Activated naive CD8-positive, alpha-beta T cell (primary cell): Measurements from ENCODE around the gene CAMTA1.

Source experiments
- H3K27ac Mint-ChIP-seq: one replicate; pipeline ENCODE4 v1.8.0; 2021; ENCODE audit warnings: mixed read lengths
- H3K27me3 Mint-ChIP-seq: one replicate; pipeline ENCODE4 v1.8.0; 2021; ENCODE audit warnings: mixed read lengths
- H3K36me3 Mint-ChIP-seq: one replicate; pipeline ENCODE4 v1.8.0; 2021; ENCODE audit warnings: mixed read lengths
- H3K4me1 Mint-ChIP-seq: one replicate; pipeline ENCODE4 v1.8.0; 2021; ENCODE audit warnings: low read depth, mixed read lengths
- H3K4me3 Mint-ChIP-seq: one replicate; pipeline ENCODE4 v1.8.0; 2021; ENCODE audit warnings: mild to moderate bottlenecking, mixed read lengths
- H3K9me3 Mint-ChIP-seq: one replicate; pipeline ENCODE4 v1.8.0; 2021; ENCODE audit warnings: low read depth, mixed read lengths

Gene CAMTA1

DNA sequence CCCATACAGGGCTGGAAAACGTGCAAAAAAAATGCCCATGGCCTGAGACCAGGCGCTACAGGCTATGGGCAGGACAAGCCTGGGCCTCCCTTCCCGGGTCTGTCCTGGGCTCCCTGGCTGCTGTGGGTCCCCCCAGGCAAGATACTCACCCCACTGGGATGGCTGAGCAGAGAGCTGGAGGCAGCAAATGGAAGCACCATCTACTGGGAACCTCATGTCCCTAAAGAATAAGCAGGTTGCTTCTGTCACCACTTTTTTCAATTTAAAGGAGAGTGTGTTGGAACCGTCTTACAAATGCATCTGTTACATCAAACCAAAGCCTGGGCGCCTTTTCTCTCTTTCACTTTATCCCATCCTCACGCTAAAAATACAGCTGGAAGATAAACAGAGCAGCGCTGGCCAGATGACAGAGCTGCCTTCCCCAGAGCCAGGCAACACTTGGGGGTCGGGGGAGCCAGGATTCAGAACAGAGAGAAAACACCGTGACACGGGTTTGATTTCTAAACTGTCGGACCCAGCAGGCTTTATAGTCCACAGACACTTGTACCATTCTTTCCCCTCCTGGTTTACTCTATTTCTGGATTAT is 723.8 kb downstream of the CAMTA1 start:
- Mint-ChIP-seq H3K36me3 (no peaks in the 10 kb centered on the region), H3K27me3 (no peaks in the 10 kb centered on the region), H3K4me1 (no peaks in the 10 kb centered on the region), H3K9me3 (no peaks in the 10 kb centered on the region), H3K27ac (no peak overlapping the region), H3K4me3 (no peak overlapping the region)

GRCh38 chr1:7509598-7509997 is 724.3 kb downstream of the CAMTA1 start:
- H3K4me3 Mint-ChIP-seq, result no peak overlapping the region

DNA sequence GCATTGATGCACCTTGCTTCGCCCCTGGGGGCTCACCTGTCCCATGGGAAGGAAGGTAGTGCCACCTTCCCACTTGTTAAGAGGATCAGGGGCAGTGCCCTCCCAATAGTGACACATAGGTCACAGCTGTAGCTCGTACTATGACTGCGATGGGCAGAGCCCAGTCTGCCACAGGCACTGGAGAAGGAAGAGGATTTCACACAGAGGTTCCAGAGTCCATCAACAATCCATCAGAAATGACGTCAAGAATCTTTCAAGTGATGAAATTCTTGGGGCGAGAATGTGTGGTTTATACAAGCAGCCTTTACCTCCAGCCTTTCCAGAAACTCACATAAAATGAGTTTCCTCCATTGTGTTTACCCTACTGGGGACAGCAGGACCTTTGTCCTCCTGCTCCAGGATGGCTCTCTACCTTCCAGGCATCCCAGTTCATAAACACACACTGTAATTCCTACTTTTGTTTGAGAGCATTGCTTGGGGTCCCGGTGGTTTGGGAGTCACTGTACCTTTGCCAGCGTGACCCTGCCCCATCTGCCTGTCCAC is 725.2 kb downstream of the CAMTA1 start:
- Mint-ChIP-seq H3K9me3 (no peaks in the 10 kb centered on the region), H3K4me1 (no peaks in the 10 kb centered on the region), H3K4me3 (no peak overlapping the region), H3K27me3 (no peaks in the 10 kb centered on the region), H3K27ac (no peak overlapping the region), H3K36me3 (no peaks in the 10 kb centered on the region)

More at GRCh38 chr1:7509598-7509997, 724.3 kb downstream of the CAMTA1 start:
- Mint-ChIP-seq H3K36me3 (no peaks in the 10 kb centered on the region), H3K27ac (no peak overlapping the region), H3K27me3 (no peaks in the 10 kb centered on the region), H3K9me3 (no peaks in the 10 kb centered on the region), H3K4me1 (no peaks in the 10 kb centered on the region)

GRCh38 chr1:7511381-7511780 is 726.1 kb downstream of the CAMTA1 start:
- H3K36me3 Mint-ChIP-seq, result no peaks in the 10 kb centered on the region
- H3K9me3 Mint-ChIP-seq, result no peaks in the 10 kb centered on the region
- H3K4me1 Mint-ChIP-seq, result no peaks in the 10 kb centered on the region
- H3K4me3 Mint-ChIP-seq, result no peak overlapping the region
- H3K27ac Mint-ChIP-seq, result no peak overlapping the region
- H3K27me3 Mint-ChIP-seq, result no peaks in the 10 kb centered on the region

DNA sequence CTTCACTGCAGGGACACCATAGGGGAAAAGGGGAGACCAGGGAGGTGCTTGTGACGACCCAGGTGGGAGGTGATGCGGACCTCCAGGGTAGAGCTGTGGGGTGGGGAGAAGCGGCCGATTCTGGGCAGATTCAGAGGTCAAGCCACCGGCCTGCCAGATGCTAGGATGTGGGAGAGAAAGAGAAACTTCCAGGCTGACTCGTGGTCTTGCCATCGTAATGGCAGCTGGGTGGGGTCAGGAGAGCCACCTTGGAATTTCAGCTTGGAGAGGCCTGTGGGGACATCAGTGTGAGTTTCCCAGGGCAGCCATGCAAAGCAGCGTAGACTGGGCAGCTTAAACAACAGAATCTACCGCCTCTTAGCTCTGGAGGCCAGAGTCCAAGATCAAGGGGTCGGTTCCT is 727.8 kb downstream of the CAMTA1 start:
- Mint-ChIP-seq H3K9me3 (no peaks in the 10 kb centered on the region), H3K27ac (no peak overlapping the region), H3K4me3 (no peak overlapping the region), H3K36me3 (no peaks in the 10 kb centered on the region), H3K27me3 (no peaks in the 10 kb centered on the region), H3K4me1 (no peaks in the 10 kb centered on the region)

DNA sequence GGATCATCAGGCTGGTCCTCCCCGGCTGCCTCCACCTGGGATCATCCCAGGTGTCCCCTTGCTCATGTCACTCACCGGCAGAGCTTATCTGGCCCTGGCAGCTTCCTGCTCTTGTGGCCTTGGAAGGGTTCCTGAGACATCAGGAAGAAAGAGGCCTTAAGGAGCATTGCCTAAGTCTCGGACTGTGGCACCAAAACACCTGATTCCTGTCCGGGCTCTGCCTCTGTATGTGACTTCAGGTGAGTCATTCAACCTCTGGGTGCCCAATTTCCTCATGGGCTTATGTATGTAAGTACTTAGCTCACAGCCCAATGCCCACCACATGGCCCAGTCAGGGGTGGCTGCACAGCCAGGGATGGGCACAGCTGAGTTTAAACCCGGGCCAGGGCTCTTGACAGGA is 729.9 kb downstream of the CAMTA1 start:
- H3K4me1 Mint-ChIP-seq, result no peaks in the 10 kb centered on the region
- no peak overlapping the region for H3K4me3 Mint-ChIP-seq
- no peaks in the 10 kb centered on the region for H3K27me3 Mint-ChIP-seq
- no peak overlapping the region for H3K27ac Mint-ChIP-seq
- no peaks in the 10 kb centered on the region for H3K36me3 Mint-ChIP-seq
- no peaks in the 10 kb centered on the region for H3K9me3 Mint-ChIP-seq

DNA sequence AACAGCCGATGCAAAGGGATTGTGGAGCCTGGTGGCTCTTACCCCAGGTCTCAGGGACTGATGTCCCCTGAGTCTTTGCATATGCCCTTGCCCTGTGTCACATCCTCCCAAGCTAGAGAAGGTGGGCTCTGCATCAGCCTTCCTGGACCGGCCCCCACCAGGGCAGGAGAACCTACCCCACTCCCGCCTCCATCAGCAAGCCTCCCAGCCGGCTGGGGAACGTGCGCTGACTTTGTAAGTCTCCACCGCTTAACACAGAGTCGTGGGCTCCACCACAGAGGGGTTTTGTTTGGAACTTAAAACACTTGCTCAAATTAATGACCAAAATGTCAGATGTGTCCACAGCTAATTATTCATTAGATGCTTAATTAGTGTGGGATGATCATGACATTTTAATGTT is 730.6 kb downstream of the CAMTA1 start:
- no peaks in the 10 kb centered on the region for H3K36me3 Mint-ChIP-seq
- H3K27ac Mint-ChIP-seq, result no peak overlapping the region
- H3K27me3 Mint-ChIP-seq, result no peaks in the 10 kb centered on the region
- no peaks in the 10 kb centered on the region for H3K9me3 Mint-ChIP-seq
- no peaks in the 10 kb centered on the region for H3K4me1 Mint-ChIP-seq
- no peak overlapping the region for H3K4me3 Mint-ChIP-seq

DNA sequence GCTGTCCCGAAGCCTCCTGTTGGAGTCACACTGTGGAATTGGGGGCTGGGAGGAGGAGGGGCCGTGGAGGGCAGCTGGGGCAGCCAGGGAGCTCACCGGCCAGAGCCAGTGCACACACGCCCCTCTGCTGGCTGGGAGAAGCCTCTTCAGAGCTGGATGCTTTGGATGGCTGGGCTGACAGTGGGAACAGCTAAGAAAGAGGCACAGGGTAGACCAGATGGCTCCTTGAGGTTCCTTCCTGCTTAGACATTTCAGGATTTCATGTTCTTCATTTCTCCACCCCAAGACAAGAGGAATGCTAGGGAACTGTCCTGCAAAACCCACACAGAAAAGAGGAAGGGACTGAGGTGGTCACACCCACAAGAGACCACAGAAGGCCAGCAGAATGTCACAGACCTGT is 731.1 kb downstream of the CAMTA1 start:
- Mint-ChIP-seq H3K4me1 (no peaks in the 10 kb centered on the region), H3K27me3 (no peaks in the 10 kb centered on the region), H3K9me3 (no peaks in the 10 kb centered on the region), H3K4me3 (no peak overlapping the region), H3K27ac (no peak overlapping the region), H3K36me3 (no peaks in the 10 kb centered on the region)

DNA sequence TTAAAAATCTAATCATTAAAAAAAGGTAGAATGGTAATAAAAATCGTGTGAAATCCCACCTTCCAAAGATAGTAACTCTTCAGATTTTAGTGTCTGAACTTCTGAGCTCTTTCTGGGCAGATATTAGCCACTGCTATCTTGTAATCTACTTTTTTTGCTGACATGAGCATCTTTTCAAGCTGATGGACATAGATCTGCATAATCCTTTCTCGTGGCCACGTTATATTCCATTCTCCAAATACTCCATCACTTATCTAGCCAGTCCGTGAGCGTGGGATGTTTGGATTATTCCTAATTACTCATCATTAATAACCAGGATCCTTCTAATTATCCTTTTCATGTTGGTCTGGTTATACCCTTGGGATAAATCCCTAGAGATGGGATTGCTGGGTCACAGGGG is 731.7 kb downstream of the CAMTA1 start:
- H3K9me3 Mint-ChIP-seq, result no peaks in the 10 kb centered on the region
- no peaks in the 10 kb centered on the region for H3K4me1 Mint-ChIP-seq
- H3K27ac Mint-ChIP-seq, result no peak overlapping the region
- H3K27me3 Mint-ChIP-seq, result no peaks in the 10 kb centered on the region
- no peaks in the 10 kb centered on the region for H3K36me3 Mint-ChIP-seq
- H3K4me3 Mint-ChIP-seq, result no peak overlapping the region

- Mint-ChIP-seq H3K36me3 (no peaks in the 10 kb centered on the region), H3K27me3 (no peaks in the 10 kb centered on the region), H3K9me3 (no peaks in the 10 kb centered on the region), H3K27ac (no peak overlapping the region), H3K4me3 (no peak overlapping the region), H3K4me1 (no peaks in the 10 kb centered on the region)
These were observed 732.5 kb downstream of the CAMTA1 start for GRCh38 chr1:7517611-7518330.

DNA sequence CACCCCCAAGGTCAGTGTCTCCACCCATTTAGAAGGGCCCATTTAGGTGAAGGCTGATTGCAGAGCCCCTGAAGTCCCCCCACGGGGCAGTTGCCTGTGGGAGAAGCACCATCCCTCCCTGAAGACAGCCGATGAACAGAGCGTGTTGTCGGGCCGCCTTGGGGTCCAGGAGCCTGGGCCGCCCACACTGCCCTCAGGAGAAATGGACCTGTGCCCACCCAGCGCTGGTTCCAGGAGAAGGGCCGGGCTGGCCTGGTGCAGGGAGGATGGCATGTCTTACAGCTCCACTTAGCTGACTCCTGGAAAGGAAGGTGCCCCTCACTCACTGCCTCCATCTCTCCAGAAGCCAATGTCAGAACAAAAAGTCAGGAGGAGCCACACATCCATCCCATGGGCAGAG is 733.2 kb downstream of the CAMTA1 start:
- H3K27me3 Mint-ChIP-seq, result peaks cover 4% of the 10 kb centered on the region
- H3K36me3 Mint-ChIP-seq, result no peaks in the 10 kb centered on the region
- H3K4me3 Mint-ChIP-seq, result no peak overlapping the region
- H3K9me3 Mint-ChIP-seq, result no peaks in the 10 kb centered on the region
- no peak overlapping the region for H3K27ac Mint-ChIP-seq
- no peaks in the 10 kb centered on the region for H3K4me1 Mint-ChIP-seq

DNA sequence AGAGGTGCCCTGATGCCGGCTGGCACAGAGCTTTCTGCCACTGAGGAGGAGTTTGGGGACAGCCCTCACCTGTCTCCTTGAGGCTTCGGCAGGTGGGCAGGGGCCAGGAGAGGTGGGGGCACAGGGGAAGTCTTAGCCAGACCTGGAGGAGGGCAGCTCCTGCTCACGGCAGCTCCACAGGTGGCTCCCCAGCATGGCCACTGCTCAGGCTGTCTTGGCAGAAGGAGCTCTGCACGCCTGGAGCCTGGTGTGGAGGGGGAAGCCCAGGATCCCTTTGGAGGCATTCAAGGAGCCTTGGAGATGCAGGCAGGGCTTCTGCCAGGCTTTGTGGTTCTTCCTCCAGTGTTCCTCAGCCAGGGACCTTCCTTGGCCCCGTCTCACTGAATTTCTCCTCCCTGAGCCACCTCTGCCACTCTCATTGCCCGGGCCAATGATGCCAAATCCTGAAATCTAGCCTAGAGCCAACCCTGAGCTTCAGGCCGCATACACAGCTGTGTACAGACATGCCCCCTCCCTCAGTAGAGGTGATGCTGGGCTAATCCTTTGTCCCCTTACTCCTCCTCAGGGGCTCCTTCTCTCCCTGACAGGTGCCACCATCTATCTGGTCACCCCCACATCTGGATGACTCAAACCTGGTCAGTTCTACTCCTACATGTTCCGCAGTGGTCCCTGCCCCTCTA is 734.1 kb downstream of the CAMTA1 start:
- Mint-ChIP-seq H3K4me1 (no peaks in the 10 kb centered on the region), H3K9me3 (no peaks in the 10 kb centered on the region), H3K4me3 (no peak overlapping the region), H3K27ac (no peak overlapping the region), H3K27me3 (peaks cover 4% of the 10 kb centered on the region), H3K36me3 (no peaks in the 10 kb centered on the region)

DNA sequence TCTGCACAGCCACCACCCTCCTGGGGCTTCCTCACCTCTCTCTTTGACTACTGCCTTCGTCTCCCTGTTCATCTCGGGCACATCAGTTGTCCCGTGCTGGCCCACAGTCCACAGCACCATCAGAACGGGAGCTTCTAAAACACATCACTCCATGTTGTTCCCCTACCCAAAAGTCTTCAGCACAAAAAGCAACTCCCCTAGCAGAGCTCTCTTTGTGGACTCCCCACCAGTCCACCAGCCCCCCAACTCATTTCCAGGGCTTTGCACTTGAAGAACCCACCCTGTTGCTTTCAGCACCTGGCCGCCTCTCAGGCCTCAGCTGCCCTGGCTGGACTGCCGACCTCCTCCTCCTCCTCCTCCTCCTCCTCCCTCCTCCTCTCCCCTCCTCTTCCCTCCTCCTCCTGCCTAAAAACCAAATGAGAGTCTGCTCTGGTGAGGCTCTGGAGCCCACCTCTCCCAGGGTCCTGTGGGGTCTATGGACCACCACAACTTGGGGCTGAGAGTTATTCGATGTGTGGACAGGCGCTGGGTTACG is 734.7 kb downstream of the CAMTA1 start:
- Mint-ChIP-seq H3K27me3 (peaks cover 5% of the 10 kb centered on the region), H3K27ac (no peak overlapping the region), H3K9me3 (no peaks in the 10 kb centered on the region), H3K36me3 (no peaks in the 10 kb centered on the region), H3K4me3 (no peak overlapping the region), H3K4me1 (no peaks in the 10 kb centered on the region)

GRCh38 chr1:7520496-7520895 is 735.2 kb downstream of the CAMTA1 start:
- Mint-ChIP-seq H3K9me3 (no peaks in the 10 kb centered on the region), H3K4me3 (no peak overlapping the region), H3K4me1 (no peaks in the 10 kb centered on the region), H3K27me3 (peaks cover 5% of the 10 kb centered on the region), H3K36me3 (no peaks in the 10 kb centered on the region), H3K27ac (no peak overlapping the region)
